Colonic mucosa (tissue), 4 donors: Measurements from ENCODE around the gene FEM1A. TPM values are rescaled to one million over a fixed set of nuclear protein-coding genes. Genes with fewer than 3 reads are reported as not detected.
"Not testable (repeated sequence)": the region's sequence is repeated elsewhere in the genome, so short reads cannot be mapped to it uniquely, and the experiment has no call there.

Source experiments
- DNase-seq: peaks from one replicate; pipeline ENCODE4 v3.0.0-alpha.2; 2020
- H3K27ac ChIP-seq: fragments of 200-600 bp; one replicate; pipeline ENCODE4 v1.8.0; 2021
- H3K27me3 ChIP-seq: fragments of 200-600 bp; one replicate; pipeline ENCODE4 v1.8.0; 2021
- H3K36me3 ChIP-seq: fragments of 200-600 bp; one replicate; pipeline ENCODE4 v1.8.0; 2021
- H3K4me1 ChIP-seq: fragments of 200-600 bp; one replicate; pipeline ENCODE4 v1.8.0; 2021; ENCODE audit warnings: mild to moderate bottlenecking
- H3K4me3 ChIP-seq: fragments of 200-600 bp; one replicate; pipeline ENCODE4 v1.8.0; 2021
- H3K9ac ChIP-seq, 2 donors: one replicate each; pipeline ENCODE4 v1.7.0; 2013; ENCODE audit warnings: control low read depth in 2 of 2, low read depth in 2 of 2, low read length in 2 of 2
- H3K9me3 ChIP-seq: fragments of 200-600 bp; one replicate; pipeline ENCODE4 v1.8.0; 2021
- CTCF ChIP-seq: fragments of 200-600 bp; IDR thresholded peaks from one replicate; pipeline ENCODE4 v1.8.0; 2022; ENCODE audit warnings: antibody characterized with exemption, mild to moderate bottlenecking
- intact Hi-C: fragments of 100-400 bp; cut with DNase I; formaldehyde crosslinking; loops from one replicate; pipeline ENCODE4 v1.14.1; 2022
- total RNA-seq, 2 donors: library from RNA; stranded (reverse); fragmentation: NEBNext Ultra II Directional in 1 of 2; extraction: Animal tissue kit (Norgen Biotek cat#: 25700) in 1 of 2; gene quantifications; one replicate each; pipeline ENCODE4 v1.2.1, GENCODE V29; 2021
- donor health status: healthy.
- donor health status: DM: no; HTN: no; CAD: no.
- donor health status: DM: no; HTN: no; CAD: no.

FEM1A gene
- total RNA-seq, 2 donors from 2014 or later: 10.4 to 13.3 TPM

GRCh38 chr19:4775627-4776152 is 15.8 kb upstream of the FEM1A start:
- no peaks in the 10 kb centered on the region for H3K9me3 ChIP-seq
- H3K4me3 ChIP-seq: no peak overlapping the region
- no peaks in the 10 kb centered on the region for H3K36me3 ChIP-seq
- no peaks in the 10 kb centered on the region for H3K4me1 ChIP-seq
- no peaks in the 10 kb centered on the region for H3K27me3 ChIP-seq
- H3K9ac ChIP-seq: no peak overlapping the region
- TF ChIP-seq CTCF: no peak
- DNase-seq: no peak
- intact Hi-C loops: no loop called here
- no peak overlapping the region for H3K27ac ChIP-seq

GRCh38 chr19:4776436-4777211 is 14.9 kb upstream of the FEM1A start:
- Histone ChIP-seq H3K27ac (no peak overlapping the region), H3K27me3 (no peaks in the 10 kb centered on the region), H3K9ac (no peak overlapping the region), H3K4me3 (no peak overlapping the region), H3K4me1 (no peaks in the 10 kb centered on the region), H3K36me3 (no peaks in the 10 kb centered on the region), H3K9me3 (no peaks in the 10 kb centered on the region)
- TF ChIP-seq CTCF: no peak
- intact Hi-C loops: no loop called here
- DNase-seq: no peak

DNA sequence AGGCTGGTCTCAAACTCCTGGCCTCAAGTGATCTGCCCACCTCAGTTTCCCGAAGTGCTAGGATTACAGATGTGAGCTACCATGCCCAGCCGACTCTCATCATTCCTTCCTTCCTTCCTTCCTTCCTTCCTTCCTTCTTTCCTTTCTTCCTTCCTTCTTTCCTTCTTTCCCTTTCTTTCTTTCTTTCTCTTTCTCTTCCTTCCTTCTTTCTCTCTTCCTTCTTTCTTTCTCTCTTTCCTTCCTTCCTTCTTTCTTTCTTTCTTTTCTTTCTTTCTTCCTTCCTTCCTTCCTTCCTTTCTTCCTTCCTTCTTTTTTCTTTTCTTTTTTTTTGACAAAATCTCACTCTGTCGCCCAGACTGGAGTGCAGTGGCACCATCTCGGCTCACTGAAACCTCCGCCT is 13.4 kb upstream of the FEM1A start:
- H3K36me3 ChIP-seq, H3K4me3 ChIP-seq, H3K27ac ChIP-seq, intact Hi-C loops, H3K9ac ChIP-seq, DNase-seq, H3K9me3 ChIP-seq, H3K4me1 ChIP-seq, H3K27me3 ChIP-seq: not testable (repeated sequence)

DNA sequence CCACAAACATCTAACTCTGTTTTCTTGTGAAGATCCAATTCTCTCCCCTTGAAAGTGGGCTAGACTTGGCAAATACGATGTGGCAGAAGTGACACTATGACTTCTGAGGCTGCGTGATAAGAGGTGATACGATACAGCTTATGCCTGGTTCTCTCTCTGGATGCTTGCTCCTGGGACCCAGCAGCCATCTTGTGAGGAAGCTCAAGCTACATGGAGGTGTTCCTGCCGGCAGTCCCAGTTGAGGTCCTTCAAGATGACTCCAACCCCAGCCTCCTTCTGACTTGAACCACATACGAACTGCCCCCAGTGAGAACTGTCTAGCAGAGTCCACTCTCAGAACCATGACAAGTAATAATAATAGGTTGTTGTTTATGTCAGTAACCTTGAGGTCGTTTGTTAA is 10.7 kb upstream of the FEM1A start:
- Histone ChIP-seq H3K36me3 (no peaks in the 10 kb centered on the region), H3K9ac (no peak overlapping the region), H3K9me3 (no peaks in the 10 kb centered on the region), H3K27ac (no peak overlapping the region), H3K4me3 (no peak overlapping the region), H3K4me1 (no peaks in the 10 kb centered on the region), H3K27me3 (no peaks in the 10 kb centered on the region)
- no peak for TF ChIP-seq CTCF
- DNase-seq: no peak
- intact Hi-C loops: no loop called here

DNA sequence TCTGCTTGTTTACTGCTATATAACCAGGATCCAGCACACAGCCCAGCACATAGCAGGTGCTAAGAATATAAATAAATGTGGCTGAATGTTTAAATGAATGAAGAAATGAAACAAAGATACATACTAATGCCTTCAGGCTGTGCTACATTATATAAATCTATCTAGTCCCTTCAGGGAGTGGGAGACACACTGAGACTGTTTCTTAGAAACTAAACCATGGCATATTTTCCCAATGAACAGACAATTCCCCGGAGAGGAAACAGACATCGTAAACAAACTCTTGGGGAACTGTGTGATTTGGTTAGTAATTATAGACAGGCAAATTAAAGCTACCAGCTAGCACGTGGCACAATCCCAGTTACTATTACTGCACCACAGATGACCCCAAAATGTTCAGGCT is 9.7 kb upstream of the FEM1A start:
- Histone ChIP-seq H3K4me1 (no peaks in the 10 kb centered on the region), H3K27me3 (no peaks in the 10 kb centered on the region), H3K27ac (no peak overlapping the region), H3K9me3 (no peaks in the 10 kb centered on the region), H3K9ac (no peak overlapping the region), H3K36me3 (no peaks in the 10 kb centered on the region), H3K4me3 (no peak overlapping the region)
- intact Hi-C loops: no loop called here
- DNase-seq: no peak
- TF ChIP-seq CTCF: no peak

GRCh38 chr19:4786412-4787016 is 5.0 kb upstream of the FEM1A start:
- H3K27me3 ChIP-seq, H3K36me3 ChIP-seq, DNase-seq, H3K27ac ChIP-seq, intact Hi-C loops, H3K9me3 ChIP-seq, H3K9ac ChIP-seq, H3K4me1 ChIP-seq, H3K4me3 ChIP-seq: not testable (repeated sequence)

DNA sequence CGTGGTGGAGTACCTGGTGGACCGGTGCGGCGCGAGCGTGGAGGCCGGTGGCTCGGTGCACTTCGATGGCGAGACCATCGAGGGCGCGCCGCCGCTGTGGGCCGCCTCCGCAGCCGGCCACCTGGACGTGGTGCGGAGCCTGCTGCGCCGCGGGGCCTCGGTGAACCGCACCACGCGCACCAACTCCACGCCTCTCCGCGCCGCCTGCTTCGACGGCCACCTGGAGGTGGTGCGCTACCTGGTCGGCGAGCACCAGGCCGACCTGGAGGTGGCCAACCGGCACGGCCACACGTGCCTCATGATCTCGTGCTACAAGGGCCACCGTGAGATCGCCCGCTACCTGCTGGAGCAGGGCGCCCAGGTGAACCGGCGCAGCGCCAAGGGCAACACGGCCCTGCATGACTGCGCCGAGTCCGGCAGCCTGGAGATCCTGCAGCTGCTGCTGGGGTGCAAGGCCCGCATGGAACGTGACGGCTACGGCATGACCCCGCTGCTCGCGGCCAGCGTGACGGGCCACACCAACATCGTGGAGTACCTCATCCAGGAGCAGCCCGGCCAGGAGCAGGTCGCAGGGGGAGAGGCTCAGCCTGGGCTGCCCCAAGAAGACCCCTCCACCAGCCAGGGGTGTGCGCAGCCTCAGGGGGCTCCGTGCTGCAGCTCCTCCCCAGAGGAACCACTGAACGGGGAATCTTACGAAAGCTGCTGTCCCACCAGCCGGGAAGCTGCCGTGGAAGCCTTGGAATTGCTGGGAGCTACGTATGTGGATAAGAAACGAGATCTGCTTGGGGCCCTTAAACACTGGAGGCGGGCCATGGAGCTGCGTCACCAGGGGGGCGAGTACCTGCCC is 708 bp downstream of the FEM1A start:
- Histone ChIP-seq H3K27ac (peak overlapping the region; percentile 86), H3K9ac (peak overlapping the region; percentile 70 to 83), H3K4me3 (peak overlapping the region; percentile 97)
- H3K9me3 ChIP-seq, DNase-seq, intact Hi-C loops, H3K27me3 ChIP-seq, H3K4me1 ChIP-seq, H3K36me3 ChIP-seq: not testable (repeated sequence)

DNA sequence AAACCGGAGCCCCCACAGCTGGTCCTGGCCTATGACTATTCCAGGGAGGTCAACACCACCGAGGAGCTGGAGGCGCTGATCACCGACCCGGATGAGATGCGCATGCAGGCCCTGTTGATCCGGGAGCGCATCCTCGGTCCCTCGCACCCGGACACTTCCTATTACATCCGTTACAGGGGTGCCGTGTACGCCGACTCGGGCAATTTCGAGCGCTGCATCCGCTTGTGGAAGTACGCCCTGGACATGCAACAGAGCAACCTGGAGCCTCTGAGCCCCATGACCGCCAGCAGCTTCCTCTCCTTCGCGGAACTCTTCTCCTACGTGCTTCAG is 1.3 kb downstream of the FEM1A start:
- H3K9me3 ChIP-seq, H3K27ac ChIP-seq, intact Hi-C loops, DNase-seq, H3K27me3 ChIP-seq, H3K4me1 ChIP-seq, H3K36me3 ChIP-seq: not testable (repeated sequence)
- H3K9ac ChIP-seq: peak overlapping the region in 1 of 2 donors; percentile 70
- peak overlapping the region; percentile 97 for H3K4me3 ChIP-seq

- H3K27ac ChIP-seq, H3K4me3 ChIP-seq, DNase-seq, H3K9ac ChIP-seq, intact Hi-C loops, H3K4me1 ChIP-seq, H3K9me3 ChIP-seq, H3K27me3 ChIP-seq, H3K36me3 ChIP-seq: not testable (repeated sequence)
Observed at GRCh38 chr19:4793278-4793677, 1.7 kb downstream of the FEM1A start.
